HepG2 (cell line): ENCODE measurements around the gene P2RY11. TPM values are rescaled to one million over a fixed set of nuclear protein-coding genes. Genes with fewer than 3 reads are reported as not detected.

Experiments used
- ATF1 ChIP-seq: IDR thresholded peaks from 2 replicates; pipeline ENCODE4 v1.6.1; 2016; ENCODE audit warnings: mild to moderate bottlenecking, control low read depth
- CERS6 ChIP-seq: sonication (generic); formaldehyde crosslinking; IDR thresholded peaks from 2 replicates; pipeline ENCODE4 v1.5.0; 2020; ENCODE audit warnings: missing genetic modification reagents
- CSRNP1 ChIP-seq: sonication (generic); formaldehyde crosslinking; IDR thresholded peaks from 2 replicates; pipeline ENCODE4 v1.8.1; 2023; ENCODE audit warnings: mild to moderate bottlenecking, missing genetic modification reagents
- FOSL2 ChIP-seq: sonication (generic); formaldehyde crosslinking; IDR thresholded peaks from 2 replicates; pipeline ENCODE4 v1.4.0; 2020; ENCODE audit warnings: missing genetic modification reagents
- FOXA3 ChIP-seq: IDR thresholded peaks from 2 replicates; pipeline ENCODE4 v1.6.1; 2016; ENCODE audit warnings: missing genetic modification reagents, missing compliant biosample characterization
- JARID2 ChIP-seq: sonication (generic); formaldehyde crosslinking; IDR thresholded peaks from 2 replicates; pipeline ENCODE4 v1.8.1; 2023; ENCODE audit warnings: missing genetic modification reagents, inconsistent platforms; ENCODE audit not compliant: insufficient replicate concordance
- NCOA2 ChIP-seq: sonication (generic); formaldehyde crosslinking; IDR thresholded peaks from 2 replicates; pipeline ENCODE4 v1.8.0; 2022; ENCODE audit warnings: inconsistent platforms
- NR1H2 ChIP-seq: sonication (generic); formaldehyde crosslinking; IDR thresholded peaks from 2 replicates; pipeline ENCODE4 v1.8.1; 2022; ENCODE audit warnings: low read depth, missing genetic modification reagents, borderline replicate concordance
- PAWR ChIP-seq: sonication (generic); formaldehyde crosslinking; IDR thresholded peaks from 2 replicates; pipeline ENCODE4 v1.4.0; 2020; ENCODE audit warnings: missing genetic modification reagents, mild to moderate bottlenecking, borderline replicate concordance
- RFX5 ChIP-seq: IDR thresholded peaks from 2 replicates; pipeline ENCODE4 v1.6.1; 2011; ENCODE audit warnings: low read depth, low read length, improper control_type of control experiment
- SRSF1 ChIP-seq: fragments of 200-400 bp; formaldehyde crosslinking; optimal IDR thresholded peaks from 2 replicates; pipeline ENCODE3; 2017; ENCODE audit warnings: mild to moderate bottlenecking, low read depth, low read length, moderate library complexity
- TBP ChIP-seq: sonication (generic); formaldehyde crosslinking; IDR thresholded peaks from 2 replicates; pipeline ENCODE4 v1.5.0; 2020; ENCODE audit warnings: missing genetic modification reagents
- ZBTB4 ChIP-seq: sonication (generic); formaldehyde crosslinking; IDR thresholded peaks from 2 replicates; pipeline ENCODE4 v1.4.0; 2020; ENCODE audit warnings: missing genetic modification reagents, mild to moderate bottlenecking, borderline replicate concordance
- ZNF230 ChIP-seq: sonication (generic); formaldehyde crosslinking; IDR thresholded peaks from 2 replicates; pipeline ENCODE4 v1.4.0; 2020; ENCODE audit warnings: mild to moderate bottlenecking, missing genetic modification reagents
- ZNF639 ChIP-seq: conservative IDR thresholded peaks from 2 replicates; pipeline ENCODE4 v1.6.1; 2018; ENCODE audit warnings: missing genetic modification reagents
- ZNF841 ChIP-seq: sonication (generic); formaldehyde crosslinking; IDR thresholded peaks from 2 replicates; pipeline ENCODE4 v1.8.1; 2023; ENCODE audit warnings: missing genetic modification reagents, borderline replicate concordance
- polyA plus RNA-seq, 8 experiments: library from polyadenylated mRNA; depleted of rRNA in 3 of 8; stranded (reverse) in 7 of 8; unstranded in 1 of 8; fragments of >200 nt; fragmentation: Illumina TruSeq in 4 of 8; extraction: Trizol in 4 of 8; gene quantifications; 2 replicates each; pipeline versions ENCODE4 v1.2.1 to v1.2.3, GENCODE V29; 2011 to 2016; ENCODE audit warnings: low read depth in 4 of 8, missing spikeins in 1 of 8, mixed read lengths in 1 of 8; ENCODE audit not compliant: insufficient read depth in 1 of 8
- total RNA-seq, 5 experiments: library from RNA; depleted of rRNA; stranded (reverse); fragments of >200 nt; fragmentation: Illumina TruSeq; extraction: Trizol; gene quantifications; 2 replicates each; pipeline ENCODE4 v1.2.3, GENCODE V29; 2016; ENCODE audit warnings: low read depth in 1 of 5
- TF ChIP-seq, protein P1 (sequence below), 2 experiments: sonication (generic) in 1 of 2; formaldehyde crosslinking in 1 of 2; IDR thresholded peaks; 2 replicates each; pipeline versions ENCODE4 v1.4.0 to v1.6.1; 2018 to 2020; ENCODE audit warnings: missing genetic modification reagents in 2 of 2, borderline replicate concordance in 1 of 2, low read depth in 1 of 2, mild to moderate bottlenecking in 1 of 2, missing biosample characterization in 1 of 2
- TF ChIP-seq, protein P2 (sequence below): sonication (generic); formaldehyde crosslinking; IDR thresholded peaks from 2 replicates; pipeline ENCODE4 v1.4.0; 2020; ENCODE audit warnings: missing genetic modification reagents

P2RY11 gene
- total and polyA plus RNA-seq, 2 of the 13 experiments (the other 11 are each of a cell fraction or from before 2014, with no cell fraction given): 4.0 to 7.8 TPM

- TF ChIP-seq, protein P1, sequence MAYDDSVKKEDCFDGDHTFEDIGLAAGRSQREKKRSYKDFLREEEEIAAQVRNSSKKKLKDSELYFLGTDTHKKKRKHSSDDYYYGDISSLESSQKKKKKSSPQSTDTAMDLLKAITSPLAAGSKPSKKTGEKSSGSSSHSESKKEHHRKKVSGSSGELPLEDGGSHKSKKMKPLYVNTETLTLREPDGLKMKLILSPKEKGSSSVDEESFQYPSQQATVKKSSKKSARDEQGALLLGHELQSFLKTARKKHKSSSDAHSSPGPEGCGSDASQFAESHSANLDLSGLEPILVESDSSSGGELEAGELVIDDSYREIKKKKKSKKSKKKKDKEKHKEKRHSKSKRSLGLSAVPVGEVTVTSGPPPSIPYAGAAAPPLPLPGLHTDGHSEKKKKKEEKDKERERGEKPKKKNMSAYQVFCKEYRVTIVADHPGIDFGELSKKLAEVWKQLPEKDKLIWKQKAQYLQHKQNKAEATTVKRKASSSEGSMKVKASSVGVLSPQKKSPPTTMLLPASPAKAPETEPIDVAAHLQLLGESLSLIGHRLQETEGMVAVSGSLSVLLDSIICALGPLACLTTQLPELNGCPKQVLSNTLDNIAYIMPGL (CRISPR knock-in tag; IDR thresholded peaks at IDR 0.05; ENCODE audit: borderline replicate concordance in 1 of 2, low read depth in 1 of 2): no peak
- TF ChIP-seq NCOA2 (no peak), FOSL2 (CRISPR knock-in tag) (peak; percentile 14; the same call in 1 of the 2 replicates), ZNF230 (CRISPR knock-in tag) (no peak), PAWR (CRISPR knock-in tag) (no peak), SRSF1 (peak; percentile 95), NR1H2 (no peak), CERS6 (CRISPR knock-in tag) (no peak), ZNF841 (CRISPR knock-in tag) (no peak), ATF1 (CRISPR knock-in tag) (no peak), FOXA3 (CRISPR knock-in tag) (no peak), RFX5 (no peak), ZNF639 (CRISPR knock-in tag) (no peak), CSRNP1 (CRISPR knock-in tag) (no peak), JARID2 (no peak), TBP (no peak), ZBTB4 (CRISPR knock-in tag) (no peak)
- TF ChIP-seq, protein P2, sequence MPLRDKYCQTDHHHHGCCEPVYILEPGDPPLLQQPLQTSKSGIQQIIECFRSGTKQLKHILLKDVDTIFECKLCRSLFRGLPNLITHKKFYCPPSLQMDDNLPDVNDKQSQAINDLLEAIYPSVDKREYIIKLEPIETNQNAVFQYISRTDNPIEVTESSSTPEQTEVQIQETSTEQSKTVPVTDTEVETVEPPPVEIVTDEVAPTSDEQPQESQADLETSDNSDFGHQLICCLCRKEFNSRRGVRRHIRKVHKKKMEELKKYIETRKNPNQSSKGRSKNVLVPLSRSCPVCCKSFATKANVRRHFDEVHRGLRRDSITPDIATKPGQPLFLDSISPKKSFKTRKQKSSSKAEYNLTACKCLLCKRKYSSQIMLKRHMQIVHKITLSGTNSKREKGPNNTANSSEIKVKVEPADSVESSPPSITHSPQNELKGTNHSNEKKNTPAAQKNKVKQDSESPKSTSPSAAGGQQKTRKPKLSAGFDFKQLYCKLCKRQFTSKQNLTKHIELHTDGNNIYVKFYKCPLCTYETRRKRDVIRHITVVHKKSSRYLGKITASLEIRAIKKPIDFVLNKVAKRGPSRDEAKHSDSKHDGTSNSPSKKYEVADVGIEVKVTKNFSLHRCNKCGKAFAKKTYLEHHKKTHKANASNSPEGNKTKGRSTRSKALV (CRISPR knock-in tag): no peak
Observed at GRCh38 chr19:10112895-10113591, 1.6 kb downstream of the P2RY11 start (continued).
